HepG2 (cell line): ENCODE results near the gene TXNRD3. TPM values are rescaled to one million over a fixed set of nuclear protein-coding genes. Genes with fewer than 3 reads are reported as not detected.
A peak's percentile ranks its signal among the peaks of the same experiment; 100 is the strongest.

ENCODE experiments used
- HDAC6 ChIP-seq: fragments of 200-600 bp; sonication (generic); IDR thresholded peaks from 2 replicates; pipeline ENCODE4 v1.7.0; 2017; ENCODE audit warnings: mild to moderate bottlenecking, antibody characterized with exemption, low read length, low read depth
- HNRNPK ChIP-seq: fragments of 200-400 bp; formaldehyde crosslinking; IDR thresholded peaks from 2 replicates; pipeline ENCODE4 v1.6.1; 2018; ENCODE audit warnings: low read length, low read depth, moderate library complexity, mild to moderate bottlenecking; ENCODE audit not compliant: poor library complexity, severe bottlenecking
- HOXA5 ChIP-seq: sonication (generic); formaldehyde crosslinking; IDR thresholded peaks from 2 replicates; pipeline ENCODE4 v1.4.0; 2020; ENCODE audit warnings: missing genetic modification reagents
- JUND ChIP-seq: sonication (generic); formaldehyde crosslinking; IDR thresholded peaks from 2 replicates; pipeline ENCODE4 v1.8.0; 2022; ENCODE audit warnings: mild to moderate bottlenecking, missing genetic modification reagents
- KDM5A ChIP-seq: fragments of 200-600 bp; sonication (generic); IDR thresholded peaks from 2 replicates; pipeline ENCODE4 v1.7.0; 2018; ENCODE audit warnings: antibody characterized with exemption, mild to moderate bottlenecking, low read length, borderline replicate concordance
- MEIS1 ChIP-seq: sonication (generic); formaldehyde crosslinking; IDR thresholded peaks from 2 replicates; pipeline ENCODE4 v1.9.0; 2021; ENCODE audit warnings: mild to moderate bottlenecking, missing genetic modification reagents, moderate library complexity, borderline replicate concordance
- PAF1 ChIP-seq: IDR thresholded peaks from 2 replicates; pipeline ENCODE4 v1.6.1; 2016; ENCODE audit warnings: missing genetic modification reagents, missing compliant biosample characterization
- PHF20 ChIP-seq: sonication (generic); formaldehyde crosslinking; IDR thresholded peaks from 2 replicates; pipeline ENCODE4 v1.5.0; 2020; ENCODE audit warnings: mild to moderate bottlenecking, missing genetic modification reagents
- SALL1 ChIP-seq: sonication (generic); formaldehyde crosslinking; IDR thresholded peaks from 2 replicates; pipeline ENCODE4 v1.8.0; 2022; ENCODE audit warnings: mild to moderate bottlenecking, missing genetic modification reagents
- SAP130 ChIP-seq: IDR thresholded peaks from 2 replicates; pipeline ENCODE4 v1.6.1; 2016; ENCODE audit warnings: low read depth
- YEATS4 ChIP-seq: sonication (generic); formaldehyde crosslinking; IDR thresholded peaks from 2 replicates; pipeline ENCODE4 v1.4.0; 2020; ENCODE audit warnings: missing genetic modification reagents, borderline replicate concordance
- ZFYVE20 ChIP-seq: sonication (generic); formaldehyde crosslinking; IDR thresholded peaks from 2 replicates; pipeline ENCODE4 v1.8.0; 2023; ENCODE audit warnings: low read depth, mild to moderate bottlenecking, moderate library complexity, missing genetic modification reagents, borderline replicate concordance
- ZNF263 ChIP-seq: sonication (generic); formaldehyde crosslinking; IDR thresholded peaks from 2 replicates; pipeline ENCODE4 v1.4.0; 2020; ENCODE audit warnings: missing genetic modification reagents
- ZNF274 ChIP-seq: sonication (generic); formaldehyde crosslinking; IDR thresholded peaks from 2 replicates; pipeline ENCODE4 v1.5.1; 2020; ENCODE audit warnings: mild to moderate bottlenecking, missing genetic modification reagents
- ZNF33A ChIP-seq: sonication (generic); formaldehyde crosslinking; IDR thresholded peaks from 2 replicates; pipeline ENCODE4 v1.5.1; 2020; ENCODE audit warnings: missing genetic modification reagents, mild to moderate bottlenecking, moderate library complexity, borderline replicate concordance
- ZNF383 ChIP-seq: sonication (generic); formaldehyde crosslinking; IDR thresholded peaks from 2 replicates; pipeline ENCODE4 v1.4.0; 2020; ENCODE audit warnings: missing genetic modification reagents, mild to moderate bottlenecking, borderline replicate concordance
- ZNF619 ChIP-seq: sonication (generic); formaldehyde crosslinking; IDR thresholded peaks from 2 replicates; pipeline ENCODE4 v1.4.0; 2020; ENCODE audit warnings: mild to moderate bottlenecking, missing genetic modification reagents
- ZNF629 ChIP-seq: sonication (generic); formaldehyde crosslinking; conservative IDR thresholded peaks from 2 replicates; pipeline ENCODE4 v1.5.0; 2020; ENCODE audit warnings: missing genetic modification reagents
- ZNF672 ChIP-seq: sonication (generic); formaldehyde crosslinking; IDR thresholded peaks from 2 replicates; pipeline ENCODE4 v1.8.1; 2022; ENCODE audit warnings: missing genetic modification reagents
- ZNF687 ChIP-seq: sonication (generic); formaldehyde crosslinking; IDR thresholded peaks from 2 replicates; pipeline ENCODE4 v1.5.1; 2020; ENCODE audit warnings: mild to moderate bottlenecking, missing genetic modification reagents, moderate library complexity
- ZNF704 ChIP-seq: sonication (generic); formaldehyde crosslinking; IDR thresholded peaks from 2 replicates; pipeline ENCODE4 v1.8.1; 2023; ENCODE audit warnings: mild to moderate bottlenecking, inconsistent platforms, moderate library complexity, missing genetic modification reagents, borderline replicate concordance
- polyA plus RNA-seq, 8 experiments: library from polyadenylated mRNA; depleted of rRNA in 3 of 8; stranded (reverse) in 7 of 8; unstranded in 1 of 8; fragments of >200 nt; fragmentation: Illumina TruSeq in 4 of 8; extraction: Trizol in 4 of 8; gene quantifications; 2 replicates each; pipeline versions ENCODE4 v1.2.1 to v1.2.3, GENCODE V29; 2011 to 2016; ENCODE audit warnings: low read depth in 4 of 8, missing spikeins in 1 of 8, mixed read lengths in 1 of 8; ENCODE audit not compliant: insufficient read depth in 1 of 8
- total RNA-seq, 5 experiments: library from RNA; depleted of rRNA; stranded (reverse); fragments of >200 nt; fragmentation: Illumina TruSeq; extraction: Trizol; gene quantifications; 2 replicates each; pipeline ENCODE4 v1.2.3, GENCODE V29; 2016; ENCODE audit warnings: low read depth in 1 of 5
- TF ChIP-seq, protein P1 (sequence below): sonication (generic); formaldehyde crosslinking; IDR thresholded peaks from 2 replicates; pipeline ENCODE4 v1.5.0; 2020; ENCODE audit warnings: missing genetic modification reagents
- TF ChIP-seq, protein P2 (sequence below): sonication (generic); formaldehyde crosslinking; IDR thresholded peaks from 2 replicates; pipeline ENCODE4 v1.4.0; 2020; ENCODE audit warnings: missing genetic modification reagents

Gene TXNRD3
- total and polyA plus RNA-seq, 2 of the 13 experiments (the other 11 are each of a cell fraction or from before 2014, with no cell fraction given): 4.8 to 20.7 TPM

- TF ChIP-seq, protein P1, sequence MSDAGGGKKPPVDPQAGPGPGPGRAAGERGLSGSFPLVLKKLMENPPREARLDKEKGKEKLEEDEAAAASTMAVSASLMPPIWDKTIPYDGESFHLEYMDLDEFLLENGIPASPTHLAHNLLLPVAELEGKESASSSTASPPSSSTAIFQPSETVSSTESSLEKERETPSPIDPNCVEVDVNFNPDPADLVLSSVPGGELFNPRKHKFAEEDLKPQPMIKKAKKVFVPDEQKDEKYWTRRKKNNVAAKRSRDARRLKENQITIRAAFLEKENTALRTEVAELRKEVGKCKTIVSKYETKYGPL (CRISPR knock-in tag): peak; percentile 18; the same call in 1 of the 2 replicates
- TF ChIP-seq KDM5A (no peak), SALL1 (peak; percentile 67), YEATS4 (peak; percentile 83), SAP130 (peak; percentile 49), ZNF672 (peak; percentile 68; the same call in 1 of the 2 replicates), ZNF619 (CRISPR knock-in tag) (no peak), HNRNPK (no peak), ZNF263 (CRISPR knock-in tag) (no peak; the same call in 1 of the 2 replicates), ZNF33A (CRISPR knock-in tag) (no peak), HDAC6 (no peak), MEIS1 (no peak), PAF1 (CRISPR knock-in tag) (no peak), ZNF704 (CRISPR knock-in tag) (no peak), PHF20 (peak; percentile 59), ZNF687 (CRISPR knock-in tag) (peak; percentile 89), ZNF629 (CRISPR knock-in tag) (0 out of 2 replicates have a peak, but pooled peaks have one; percentile 2), ZNF383 (CRISPR knock-in tag) (no peak), ZNF274 (CRISPR knock-in tag) (peak; percentile 81), JUND (CRISPR knock-in tag) (no peak; the same call in 1 of the 2 replicates), ZFYVE20 (no peak; the same call in 1 of the 2 replicates), HOXA5 (CRISPR knock-in tag) (peak; percentile 58)
- TF ChIP-seq, protein P2, sequence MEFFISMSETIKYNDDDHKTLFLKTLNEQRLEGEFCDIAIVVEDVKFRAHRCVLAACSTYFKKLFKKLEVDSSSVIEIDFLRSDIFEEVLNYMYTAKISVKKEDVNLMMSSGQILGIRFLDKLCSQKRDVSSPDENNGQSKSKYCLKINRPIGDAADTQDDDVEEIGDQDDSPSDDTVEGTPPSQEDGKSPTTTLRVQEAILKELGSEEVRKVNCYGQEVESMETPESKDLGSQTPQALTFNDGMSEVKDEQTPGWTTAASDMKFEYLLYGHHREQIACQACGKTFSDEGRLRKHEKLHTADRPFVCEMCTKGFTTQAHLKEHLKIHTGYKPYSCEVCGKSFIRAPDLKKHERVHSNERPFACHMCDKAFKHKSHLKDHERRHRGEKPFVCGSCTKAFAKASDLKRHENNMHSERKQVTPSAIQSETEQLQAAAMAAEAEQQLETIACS: peak; percentile 35
Observed at GRCh38 chr3:126654571-126655383, at the start of gene TXNRD3 (continued).
